HepG2 (cell line): Measurements from ENCODE around the gene TTC22.

Experiments used
- MAX ChIP-seq: IDR thresholded peaks from 2 replicates; pipeline ENCODE4 v1.6.1; 2012; ENCODE audit warnings: inconsistent platforms
- REXO4 ChIP-seq: sonication (generic); formaldehyde crosslinking; IDR thresholded peaks from 2 replicates; pipeline ENCODE4 v1.8.0; 2022; ENCODE audit warnings: missing genetic modification reagents, mild to moderate bottlenecking, borderline replicate concordance

GRCh38 chr1:54742282-54742681 lies 58.8 kb downstream of the TTC22 start:
- no peak for TF ChIP-seq REXO4 (CRISPR knock-in tag)
- no peak for TF ChIP-seq MAX
